IPS-18c (cell line): ENCODE measurements around the gene ACY1.

ENCODE experiments used
- H3K4me3 ChIP-seq: 2 replicates; pipeline ENCODE4 v1.7.0; 2013; ENCODE audit warnings: low read depth, mild to moderate bottlenecking, low read length, moderate library complexity; ENCODE audit not compliant: insufficient read depth
- H3K9me3 ChIP-seq: one replicate; pipeline ENCODE4 v1.6.1; 2013; ENCODE audit warnings: mild to moderate bottlenecking, low read length, moderate library complexity; ENCODE audit not compliant: control insufficient read depth, insufficient read depth

The ACY1 gene

DNA sequence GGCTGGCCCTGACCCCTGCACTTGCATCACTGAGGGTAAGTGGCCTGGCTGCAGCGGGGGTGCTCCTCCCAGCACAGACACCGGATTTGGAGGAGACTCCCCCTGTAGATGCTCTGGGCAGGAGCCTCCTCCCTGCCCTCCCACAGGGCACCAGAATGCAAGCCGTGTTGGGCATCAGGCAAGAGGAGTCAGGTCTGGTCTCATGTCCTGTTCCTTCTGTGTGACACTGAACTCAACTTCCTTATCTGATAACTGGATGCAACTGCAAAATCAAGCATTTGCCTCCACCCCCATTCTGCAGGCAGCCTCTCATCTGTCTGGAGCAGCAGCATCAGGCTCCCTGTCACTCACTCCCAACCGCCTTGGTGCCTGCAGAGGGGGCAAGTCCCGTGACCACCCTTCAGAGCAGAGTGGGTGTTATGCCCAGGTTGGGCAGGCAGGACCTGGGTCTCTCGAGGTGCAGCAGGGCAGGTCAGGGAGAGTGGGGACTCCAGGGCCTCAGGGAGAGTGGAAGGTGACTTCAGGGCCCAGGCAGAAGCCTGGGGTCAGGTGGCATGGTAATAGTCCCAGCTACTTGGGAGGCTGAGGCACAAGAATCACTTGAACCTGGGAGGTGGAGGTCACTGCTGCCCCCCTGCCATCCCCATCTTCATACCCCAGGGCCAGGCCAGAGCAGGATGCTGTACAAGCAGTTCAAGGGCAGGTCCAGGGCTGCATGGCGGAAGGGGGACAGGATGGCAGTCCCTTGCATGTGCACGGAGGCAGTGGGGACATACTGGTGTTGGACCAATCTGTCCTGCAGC, 22.9 kb downstream of the ACY1 start:
- Histone ChIP-seq H3K9me3 (no peaks in the 10 kb centered on the region), H3K4me3 (peak overlapping the region; percentile 31; the same call in 1 of the 2 replicates)

DNA sequence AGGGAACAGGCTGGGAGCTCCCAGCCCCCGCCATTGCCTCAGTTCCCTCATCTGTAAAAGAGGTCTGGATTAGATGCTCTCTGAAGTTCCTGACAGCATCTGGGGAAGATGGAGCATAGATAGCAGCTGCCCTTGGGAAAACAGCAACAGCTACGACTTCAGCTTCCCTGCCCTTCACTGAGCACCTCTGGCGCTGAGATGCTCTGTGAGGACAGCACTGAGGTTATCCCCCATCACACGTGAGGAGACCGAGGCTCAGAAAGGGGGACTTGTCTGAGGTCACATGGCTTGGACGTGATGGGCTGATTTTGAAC, 23.4 kb downstream of the ACY1 start:
- no peaks in the 10 kb centered on the region for H3K9me3 ChIP-seq
- no peak overlapping the region for H3K4me3 ChIP-seq

DNA sequence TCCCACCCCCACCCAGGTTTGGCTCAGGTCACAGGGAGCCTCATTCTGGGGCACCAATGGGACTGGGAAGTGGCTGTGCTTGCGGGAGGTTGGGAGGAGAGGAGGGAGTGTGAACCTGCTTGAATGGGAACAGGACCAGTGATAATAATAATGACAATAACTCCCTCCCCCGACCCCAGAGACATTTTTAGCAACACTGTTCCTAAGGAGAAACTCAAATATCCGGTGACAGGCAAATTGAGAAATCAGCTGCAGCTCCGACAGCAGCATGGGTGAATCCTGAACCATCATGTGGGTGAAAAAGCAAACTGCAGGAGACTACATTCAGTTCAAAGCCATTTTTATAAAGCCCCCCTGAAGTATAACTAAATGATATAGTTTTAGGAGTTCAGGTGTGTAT, 24.0 kb downstream of the ACY1 start:
- no peaks in the 10 kb centered on the region for H3K9me3 ChIP-seq

DNA sequence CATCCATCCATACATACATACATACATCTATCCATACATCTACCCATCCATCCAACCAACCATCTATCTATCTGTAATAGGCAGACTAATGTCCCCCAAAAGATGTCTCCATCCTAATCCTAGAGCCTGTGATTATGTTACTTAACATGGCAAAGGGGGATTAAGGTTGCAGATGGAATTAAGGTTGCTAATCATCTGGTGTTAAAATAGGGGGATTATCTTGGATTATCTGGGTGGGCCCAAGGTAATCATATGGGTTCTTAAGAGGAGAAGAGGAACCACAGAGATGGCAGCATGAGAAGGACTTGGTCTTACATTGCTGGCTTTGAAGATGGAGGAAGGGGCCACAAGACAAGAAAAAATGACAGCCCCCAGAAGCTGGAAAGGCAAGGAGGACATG, 27.1 kb downstream of the ACY1 start:
- no peaks in the 10 kb centered on the region for H3K9me3 ChIP-seq
- no peak overlapping the region for H3K4me3 ChIP-seq

More for the DNA sequence above, 24.0 kb downstream of the ACY1 start:
- no peak overlapping the region for H3K4me3 ChIP-seq

DNA sequence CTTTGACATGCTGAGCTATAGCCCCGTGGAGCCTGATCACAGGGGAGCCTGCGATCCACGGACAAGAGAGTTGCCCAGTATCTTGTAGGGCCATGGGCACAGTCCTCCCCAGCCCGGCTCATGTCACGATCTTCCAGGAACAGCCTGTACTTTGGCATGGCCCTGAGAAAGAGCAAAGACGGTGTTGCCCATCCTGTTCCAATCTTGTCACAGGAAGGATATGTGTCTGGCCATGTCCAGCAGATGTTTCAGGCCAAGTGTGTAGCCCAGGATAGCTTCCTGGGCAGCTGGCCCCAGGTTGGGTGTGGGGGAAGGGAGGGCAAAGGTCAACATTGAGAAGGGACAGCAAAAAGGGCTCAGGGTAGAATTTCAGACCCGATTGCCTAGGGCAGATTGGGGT, 29.4 kb downstream of the ACY1 start:
- H3K4me3 ChIP-seq: no peak overlapping the region
- H3K9me3 ChIP-seq: no peaks in the 10 kb centered on the region

DNA sequence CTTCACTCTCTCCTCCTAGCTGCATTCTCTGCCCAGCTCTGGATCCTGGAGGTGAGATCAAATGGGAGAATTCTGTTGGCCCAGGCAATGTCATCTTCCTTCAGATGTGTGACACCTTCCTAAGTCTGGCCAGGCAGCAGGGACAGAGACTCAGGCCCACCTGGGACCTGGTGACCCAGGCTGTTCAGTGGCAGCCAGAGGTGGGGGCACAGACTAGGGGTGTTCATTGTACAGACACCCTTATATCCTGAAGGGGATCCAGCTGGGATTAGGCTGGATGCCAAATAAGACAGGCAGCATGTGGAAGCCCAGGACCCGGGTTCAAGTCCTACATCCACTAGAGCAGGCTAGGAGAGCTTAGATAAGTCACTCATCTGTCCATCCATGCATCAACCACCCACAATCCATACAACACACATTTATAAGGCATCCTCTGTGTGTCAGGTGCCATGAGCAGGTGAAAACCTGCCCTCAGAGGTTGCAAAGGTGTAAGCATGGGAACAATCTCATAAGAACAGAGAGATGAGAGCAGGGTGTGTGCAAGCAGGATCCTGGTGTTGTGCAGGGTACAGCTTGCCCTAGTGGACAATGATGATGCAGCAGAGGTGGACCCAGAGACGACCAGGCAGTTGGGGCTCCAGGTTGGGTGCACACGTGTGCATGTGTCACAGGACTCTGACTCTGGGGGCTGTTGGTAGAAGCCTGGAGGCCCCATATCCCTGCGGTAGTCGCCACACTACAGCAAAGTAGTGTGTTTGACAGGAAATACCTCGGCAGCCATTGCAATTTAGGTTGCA, 30.7 kb downstream of the ACY1 start:
- H3K9me3 ChIP-seq: no peaks in the 10 kb centered on the region
- H3K4me3 ChIP-seq: no peak overlapping the region

DNA sequence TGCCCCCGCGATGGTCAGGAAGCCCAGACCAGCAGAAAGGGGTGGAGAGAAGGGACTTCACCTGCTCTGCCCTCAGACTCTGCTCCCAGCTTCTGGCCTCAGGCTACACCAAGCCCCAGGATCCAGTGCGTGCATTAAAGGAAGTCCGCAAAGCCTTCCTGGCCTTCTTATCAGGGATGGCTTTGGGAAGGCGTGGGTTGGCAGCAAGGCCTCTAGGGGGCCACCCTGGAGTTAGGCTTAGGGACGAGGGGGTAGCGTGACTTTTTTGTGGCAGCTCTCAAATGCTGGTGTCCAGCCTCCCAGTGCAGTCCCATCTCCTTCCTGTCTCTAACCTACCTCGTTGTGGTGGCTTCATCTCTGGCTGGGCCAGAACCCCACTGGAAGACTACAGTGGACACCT, 31.3 kb downstream of the ACY1 start:
- no peak overlapping the region for H3K4me3 ChIP-seq

DNA sequence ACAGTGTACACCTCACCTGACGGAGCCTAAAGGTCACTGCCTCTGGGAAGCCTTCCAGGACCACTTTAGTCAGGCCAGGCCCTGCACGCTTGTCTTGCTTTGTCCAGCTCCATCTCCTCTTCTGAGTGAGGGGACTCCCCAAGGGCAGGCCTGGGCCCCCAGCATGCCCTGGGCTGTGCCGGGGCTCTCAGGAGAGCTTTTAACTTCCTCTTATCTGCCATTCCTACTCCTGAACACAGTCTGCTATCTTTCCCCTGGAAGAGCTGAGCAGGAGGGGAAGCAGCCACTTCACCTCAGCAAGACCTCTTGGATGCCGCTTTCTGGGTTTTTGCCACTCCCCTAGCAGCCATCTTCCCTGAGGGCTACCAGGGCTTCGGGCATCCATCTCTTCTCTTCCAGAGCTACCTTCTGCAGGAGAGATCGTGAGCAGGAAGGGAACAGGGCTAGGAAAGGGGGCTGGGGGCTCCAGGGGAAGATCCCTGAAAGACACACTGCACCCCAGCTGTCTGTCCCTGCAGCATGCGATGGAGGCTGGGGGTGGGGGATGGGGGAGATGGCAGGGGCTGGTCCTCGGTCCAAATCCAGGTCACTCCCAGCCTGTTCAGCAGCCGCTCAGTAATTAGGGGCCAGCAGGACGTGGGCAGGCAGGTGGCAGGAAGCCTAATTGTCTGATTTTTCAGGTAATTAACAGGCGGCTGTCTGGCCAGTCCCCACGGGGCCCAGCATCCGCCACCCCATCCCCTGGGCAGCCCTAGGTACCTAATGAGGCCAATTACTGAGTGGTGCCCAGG, 32.3 kb downstream of the ACY1 start:
- Histone ChIP-seq H3K9me3 (no peaks in the 10 kb centered on the region), H3K4me3 (no peak overlapping the region)

More for the DNA sequence above, 31.3 kb downstream of the ACY1 start:
- H3K9me3 ChIP-seq: no peaks in the 10 kb centered on the region

DNA sequence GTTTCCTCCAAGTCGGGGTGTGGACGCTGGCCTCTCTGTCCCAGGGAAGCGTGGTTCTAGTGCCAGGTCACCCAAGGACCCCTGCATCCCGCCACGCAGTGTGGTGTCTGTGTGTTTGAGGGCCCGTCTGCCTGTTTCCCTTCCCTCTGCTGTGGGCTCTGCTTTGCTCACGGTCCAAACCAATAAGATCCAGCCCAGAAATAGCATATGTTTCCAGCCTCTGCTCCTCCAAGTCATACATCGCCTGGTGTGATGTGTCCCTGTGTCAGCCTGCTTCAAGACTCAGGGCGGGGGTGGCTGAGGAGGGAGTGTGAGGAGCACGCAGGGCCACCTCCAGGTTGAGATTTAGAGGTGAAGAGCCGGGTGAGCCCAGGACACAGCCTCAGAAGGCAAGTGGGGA, 34.3 kb downstream of the ACY1 start:
- no peak overlapping the region for H3K4me3 ChIP-seq
- H3K9me3 ChIP-seq: no peaks in the 10 kb centered on the region

DNA sequence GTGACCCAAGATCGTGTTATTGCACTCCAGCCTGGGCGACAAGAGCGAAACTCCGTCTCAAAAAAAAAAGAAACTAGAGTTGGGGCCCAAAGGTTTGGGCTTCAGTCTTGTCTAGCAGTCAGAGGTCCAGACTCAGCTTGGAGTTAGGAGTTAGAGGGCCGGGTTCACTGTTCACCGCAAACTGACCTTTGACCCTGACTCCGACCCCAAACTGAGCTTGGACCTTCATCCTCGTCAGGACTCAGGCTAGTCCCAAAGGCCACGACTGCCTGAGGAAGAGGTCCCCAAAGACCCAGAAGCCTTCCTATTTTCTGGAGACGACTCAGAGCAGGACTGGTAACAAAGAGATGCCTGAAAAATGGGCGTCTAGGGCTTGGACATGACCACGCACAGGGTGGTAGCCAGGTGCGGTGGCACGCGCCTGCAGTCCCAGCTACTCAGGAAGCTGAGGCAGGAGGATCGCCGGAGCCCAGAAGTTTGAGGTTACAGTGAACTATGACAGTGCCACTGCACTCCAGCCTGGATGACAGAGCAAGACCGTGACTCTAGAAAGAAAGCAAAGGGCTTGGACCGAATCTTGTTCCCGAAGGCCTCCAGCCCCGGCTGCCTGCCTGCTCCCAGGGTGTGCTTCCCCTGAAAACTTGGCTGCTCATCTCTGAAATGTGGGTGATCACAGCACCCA, 35.1 kb downstream of the ACY1 start:
- Histone ChIP-seq H3K9me3 (no peaks in the 10 kb centered on the region), H3K4me3 (no peak overlapping the region)

DNA sequence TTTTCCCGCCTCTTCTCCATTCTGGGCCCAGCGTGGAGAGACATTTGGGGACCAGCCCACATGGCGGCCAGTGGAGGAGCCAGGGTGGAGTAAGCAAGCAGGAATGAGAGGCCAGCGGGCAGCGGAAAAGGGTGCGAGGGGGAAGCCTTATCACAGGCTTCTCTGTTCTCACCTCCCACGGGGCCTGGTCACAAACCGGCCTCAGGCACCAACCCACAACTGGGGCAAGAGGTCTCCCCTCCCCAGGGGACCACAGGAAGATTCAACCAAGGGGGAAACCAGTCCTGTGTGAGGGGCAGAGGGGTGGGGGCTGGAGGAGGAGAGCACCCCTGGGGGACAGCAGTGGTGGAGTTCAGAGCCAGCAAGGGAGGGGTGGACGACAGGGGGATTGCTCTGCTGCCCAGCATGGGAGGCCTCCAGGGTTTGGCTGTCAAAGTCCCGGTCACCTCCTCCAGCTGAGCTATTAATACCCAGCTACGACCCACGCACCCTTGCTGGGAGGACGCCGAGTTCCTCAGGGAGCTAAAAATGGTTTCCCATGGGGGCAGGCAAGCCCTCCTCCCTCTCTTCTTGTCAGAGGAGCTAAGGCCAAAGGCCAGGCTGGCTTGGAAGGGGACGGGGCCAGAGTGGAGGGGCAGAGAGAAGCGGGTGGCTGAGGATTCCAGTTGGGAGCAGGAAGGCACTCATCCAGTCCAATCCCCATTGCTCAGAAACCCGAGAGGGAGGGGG, 36.2 kb downstream of the ACY1 start:
- Histone ChIP-seq H3K9me3 (no peaks in the 10 kb centered on the region), H3K4me3 (no peak overlapping the region)

DNA sequence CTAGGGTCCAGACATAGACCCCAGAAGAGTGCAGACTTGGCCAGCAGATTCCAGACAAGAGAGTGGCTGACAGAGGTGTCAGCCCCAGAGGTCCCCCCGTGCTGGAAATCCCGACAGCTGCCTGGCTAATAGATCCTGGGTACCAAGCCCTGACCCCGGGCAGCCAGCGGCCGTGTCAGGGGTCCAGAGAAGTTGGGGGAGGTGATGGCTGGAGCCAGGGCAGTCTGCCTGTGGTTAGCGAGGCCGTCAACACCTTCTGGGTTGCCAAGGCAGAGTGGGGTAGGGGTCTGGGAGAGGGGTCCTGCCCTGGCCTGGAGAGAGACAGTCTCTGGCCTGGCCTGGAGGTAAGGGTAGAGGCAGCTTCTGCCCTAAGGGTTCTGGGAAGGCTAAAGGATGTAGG, 37.5 kb downstream of the ACY1 start:
- H3K9me3 ChIP-seq: no peaks in the 10 kb centered on the region

DNA sequence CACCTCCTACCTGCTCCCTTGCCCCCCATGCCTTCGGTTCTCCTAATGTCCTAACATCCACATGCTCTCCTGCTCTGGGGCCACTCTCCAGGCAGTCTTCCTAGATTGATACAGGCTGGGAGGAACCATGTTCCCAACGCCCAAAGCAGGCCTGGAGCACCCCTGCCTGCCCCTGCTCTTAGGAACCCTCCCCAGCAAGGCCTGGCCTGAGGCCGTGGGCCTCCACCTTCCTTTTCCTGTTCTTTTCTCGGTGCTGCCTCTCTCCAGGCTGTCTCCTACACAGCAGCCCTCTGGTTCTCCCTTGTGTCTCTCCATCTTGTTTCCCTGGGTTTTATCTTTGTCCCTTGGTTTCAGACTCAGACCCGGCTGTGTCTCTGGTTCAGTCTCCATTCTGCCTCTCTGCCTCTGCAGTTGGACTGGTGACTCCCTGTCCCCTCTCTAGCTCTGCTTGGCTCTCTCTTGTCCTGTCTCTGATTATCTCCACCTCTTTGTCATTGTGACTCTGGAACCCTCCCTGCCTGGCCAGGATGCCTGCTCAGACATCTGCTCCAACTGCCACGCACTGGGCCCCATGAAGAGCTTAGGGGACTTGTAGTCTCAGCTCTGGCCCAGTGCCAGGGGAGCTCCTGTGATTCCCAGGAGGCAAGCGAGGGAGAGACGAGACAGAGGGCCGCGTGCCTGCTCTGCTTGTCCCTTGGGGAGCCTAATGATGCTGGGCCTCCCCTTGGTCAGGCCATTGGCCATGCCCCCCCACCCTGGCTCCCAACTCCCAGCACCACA, 38.3 kb downstream of the ACY1 start:
- Histone ChIP-seq H3K9me3 (no peaks in the 10 kb centered on the region), H3K4me3 (no peak overlapping the region)

More for the DNA sequence above, 37.5 kb downstream of the ACY1 start:
- no peak overlapping the region for H3K4me3 ChIP-seq

DNA sequence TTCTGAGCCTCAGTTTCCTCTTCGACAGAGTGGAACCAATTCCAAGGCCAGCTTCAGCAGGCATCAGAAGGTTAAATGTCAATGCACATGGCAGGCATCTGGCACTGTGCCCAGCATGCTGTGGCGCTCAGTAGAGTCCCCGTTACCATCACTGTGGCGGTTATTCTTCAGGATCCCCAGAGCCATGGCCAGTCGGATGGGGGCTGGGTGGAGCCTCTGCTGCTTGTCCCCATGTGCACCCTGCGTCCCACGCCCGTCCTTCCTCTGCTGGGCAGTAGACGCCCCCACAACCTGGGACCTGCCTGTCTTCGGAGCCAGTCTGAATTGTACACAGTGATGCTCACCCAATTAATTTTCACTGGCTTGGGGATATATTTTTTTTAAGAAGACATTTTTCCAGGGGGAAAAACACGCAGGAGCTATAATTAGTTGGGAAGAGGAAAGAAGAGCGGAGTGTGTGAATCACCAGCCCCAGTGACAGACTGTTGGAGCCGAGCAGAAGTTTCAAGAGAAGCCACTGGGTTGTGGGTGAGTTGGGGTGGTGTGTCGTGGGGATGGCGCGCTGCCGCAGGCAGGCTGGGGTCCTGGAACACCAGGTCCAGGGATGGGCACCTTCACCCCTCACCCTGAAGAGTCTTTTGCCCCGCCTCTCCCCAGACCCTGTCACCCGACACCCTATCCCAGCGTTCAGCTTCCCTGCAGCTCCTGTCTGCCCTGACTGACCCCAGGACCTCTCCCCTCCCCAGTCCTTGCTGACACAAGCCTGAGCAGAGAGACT, 39.2 kb downstream of the ACY1 start:
- no peak overlapping the region for H3K4me3 ChIP-seq
- no peaks in the 10 kb centered on the region for H3K9me3 ChIP-seq

DNA sequence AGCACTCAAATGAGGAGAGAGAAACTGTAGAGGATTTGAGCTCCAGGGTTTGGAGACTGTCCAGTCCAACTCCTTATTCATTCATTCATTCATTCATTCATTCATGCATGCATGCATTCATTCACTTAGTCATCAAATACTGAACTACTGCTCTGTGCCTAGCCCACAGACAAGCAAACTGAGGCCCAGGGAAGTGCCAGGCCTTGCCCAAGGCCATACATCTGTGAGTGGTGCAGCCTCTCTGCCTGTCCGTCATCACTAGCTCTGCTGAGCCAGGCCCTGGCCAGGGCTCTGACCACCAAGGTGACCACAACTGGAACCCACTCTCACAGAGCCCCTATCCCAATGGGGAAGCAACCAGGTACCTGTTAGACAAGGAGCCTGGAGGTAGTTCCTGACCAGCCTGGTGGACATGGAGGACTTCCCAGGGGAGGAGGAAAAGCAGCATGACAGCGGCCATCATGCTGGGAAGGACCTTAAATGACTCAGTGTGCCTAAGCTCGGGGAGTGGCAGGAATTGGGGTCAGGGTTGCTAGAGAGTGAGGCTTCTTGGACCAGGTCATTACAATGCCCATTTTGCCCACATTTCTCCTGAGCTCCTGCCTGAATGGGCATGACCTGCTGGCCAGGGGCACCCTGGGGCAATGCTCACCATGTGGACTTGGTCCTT, 39.9 kb downstream of the ACY1 start:
- no peaks in the 10 kb centered on the region for H3K9me3 ChIP-seq
- no peak overlapping the region for H3K4me3 ChIP-seq
